ENCODE results near the gene FBXL17. TPM values are rescaled to one million over a fixed set of nuclear protein-coding genes. Genes with fewer than 3 reads are reported as not detected.

FBXL17 gene
- total and polyA plus RNA-seq, 2 of the 4 experiments (the other 2 are of a cell fraction): 3.9 to 8.1 TPM

DNA sequence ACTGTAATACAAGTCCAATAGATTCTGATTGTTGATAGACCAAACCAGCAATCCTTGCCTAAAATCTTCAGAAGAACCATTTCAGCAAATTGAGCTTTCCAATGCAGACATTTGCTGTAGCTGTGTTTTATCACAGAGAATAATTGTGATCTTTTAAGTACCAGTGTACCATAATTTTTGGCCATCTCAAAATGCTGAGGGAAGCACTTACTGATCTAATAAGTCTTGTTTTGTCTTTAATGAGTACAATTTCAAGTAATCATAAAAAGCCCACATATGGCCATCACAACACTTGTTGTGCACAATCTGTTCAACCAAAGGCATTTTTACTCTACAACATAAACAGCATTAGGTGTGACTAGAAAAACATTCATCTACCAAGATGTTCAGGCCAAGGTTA, 159.9 kb downstream of the FBXL17 start:
- H3K27ac ChIP-seq (ENCODE audit: insufficient read depth, low read length): no peak overlapping the region
- H3K36me3 ChIP-seq (ENCODE audit: control insufficient read depth, insufficient read depth, low read length): no peaks in the 10 kb centered on the region
- no peak overlapping the region for H3K56ac ChIP-seq (ENCODE audit: extremely low read depth, insufficient read depth, low read length)
- no peak overlapping the region for H2AFZ ChIP-seq (replicated peaks; ENCODE audit: low read length, poor library complexity)
- H3K18ac ChIP-seq (ENCODE audit: low read depth, low read length): no peak overlapping the region
- peak; percentile 70 for TF ChIP-seq MAFK (IDR thresholded peaks at IDR 0.05; ENCODE audit: low read depth, low read length)
- TF ChIP-seq RFX5 (IDR thresholded peaks at IDR 0.05; ENCODE audit: low read depth, low read length): no peak
- no peak overlapping the region for H2AK5ac ChIP-seq (ENCODE audit: low read depth, low read length)
- dilution Hi-C loops (cut with HindIII; ENCODE audit: low sequenced_read_pairs, unreplicated experiment): no loop called here
- no peak overlapping the region for H2BK20ac ChIP-seq (ENCODE audit: low read depth, low read length)
- no peak for DNase-seq
- H3K4ac ChIP-seq (ENCODE audit: low read depth, low read length): no peak overlapping the region
- H3K9me1 ChIP-seq (ENCODE audit: insufficient read depth, low read length): no peaks in the 10 kb centered on the region
- POLR2A ChIA-PET (ENCODE audit: unreplicated experiment): no interaction called here
- BruUV-seq (replicated peaks): no TSS peak
- no peak overlapping the region for H2AK9ac ChIP-seq (replicated peaks; ENCODE audit: low read depth, low read length, poor library complexity)
- no peak overlapping the region for H2BK5ac ChIP-seq (ENCODE audit: low read depth, low read length, poor library complexity, severe bottlenecking)
- H4K91ac ChIP-seq (ENCODE audit: insufficient read depth, low read depth, low read length): no peak overlapping the region
- no peaks in the 10 kb centered on the region for H3K27me3 ChIP-seq (ENCODE audit: control insufficient read depth, insufficient read depth, low read length)
- in situ Hi-C loops (cut with MboI; ENCODE audit: low sequenced_read_pairs): no loop called here
- H3K4me3 ChIP-seq (ENCODE audit: insufficient read depth, low read depth, low read length): no peak overlapping the region
- H4K5ac ChIP-seq (ENCODE audit: low read depth, low read length): no peak overlapping the region
- H2BK15ac ChIP-seq (ENCODE audit: low read depth, low read length): no peak overlapping the region
- H3K79me1 ChIP-seq (ENCODE audit: low read depth in 1 of 2, low read length in 2 of 2): no peaks in the 10 kb centered on the region; a peak in 1 of 4 replicates
- no peak for ATAC-seq (ENCODE audit: low read depth)
- no peak overlapping the region for H2BK120ac ChIP-seq (ENCODE audit: low read depth, low read length)
- no peak overlapping the region for H3K9ac ChIP-seq (ENCODE audit: low read depth, low read length)
- H3K4me2 ChIP-seq (ENCODE audit: low read depth, low read length): no peak overlapping the region
- no peak overlapping the region for H3K14ac ChIP-seq (replicated peaks; ENCODE audit: low read depth, low read length)
- H3K9me3 ChIP-seq (ENCODE audit: control insufficient read depth, insufficient read depth, low read length): no peaks in the 10 kb centered on the region
- no peak overlapping the region for H4K8ac ChIP-seq (ENCODE audit: low read depth in 2 of 2, low read length in 2 of 2)
- intact Hi-C loops (cut with micrococcal nuclease): no loop called here
- no peaks in the 10 kb centered on the region for H4K20me1 ChIP-seq (ENCODE audit: insufficient read depth, low read length)
- H3K4me1 ChIP-seq (ENCODE audit: control insufficient read depth, insufficient read depth, low read length): no peaks in the 10 kb centered on the region
- no peak overlapping the region for H3K23ac ChIP-seq (ENCODE audit: low read depth, low read length)
- CTCF ChIA-PET: interaction anchor here (0.9 kb wide), 1 partner anchor 17 kb away, joined by 4 read pairs; no protein-coding TSS in a partner anchor

Data from IMR-90 (cell line).